ENCODE results near the gene EP400.
A peak's percentile ranks its signal among the peaks of the same experiment; 100 is the strongest.

Gene EP400

GRCh38 chr12:132056951-132057350, 107.2 kb downstream of the EP400 start:
- FAIRE-seq (peak; percentile 52), DNase-seq (ENCODE audit: extremely low spot score, insufficient read length, low read depth) (no peak)

DNA sequence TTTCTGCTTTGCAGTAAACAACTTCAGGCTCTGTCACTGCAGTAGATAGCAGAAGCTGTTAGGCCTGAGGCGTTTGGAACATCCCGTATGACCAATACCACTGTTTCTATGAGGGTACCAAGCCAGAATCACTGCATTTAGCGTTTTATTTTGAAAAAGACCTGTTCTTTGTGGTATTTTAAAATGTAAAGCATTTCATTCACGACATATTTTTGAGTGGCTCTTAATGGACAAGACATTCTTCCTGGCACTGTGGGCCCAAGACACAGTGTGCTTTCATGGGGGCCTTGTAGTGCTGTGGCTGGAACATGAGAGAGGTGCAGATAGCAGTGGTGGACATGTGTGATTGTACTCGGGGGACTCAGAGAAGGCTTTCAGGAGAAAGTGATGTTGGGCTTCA, 107.9 kb downstream of the EP400 start:
- FAIRE-seq (no peak), DNase-seq (ENCODE audit: extremely low spot score, insufficient read length, low read depth) (no peak)

GRCh38 chr12:132061197-132061596, 111.5 kb downstream of the EP400 start:
- DNase-seq (ENCODE audit: extremely low spot score, insufficient read length, low read depth) (no peak), FAIRE-seq (no peak)

- no peak for FAIRE-seq
- DNase-seq (ENCODE audit: extremely low spot score, insufficient read length, low read depth), result no peak
These were observed 112.1 kb downstream of the EP400 start for GRCh38 chr12:132061641-132062430.

- DNase-seq (ENCODE audit: extremely low spot score, insufficient read length, low read depth) (no peak), FAIRE-seq (no peak)
These were observed 112.7 kb downstream of the EP400 start for GRCh38 chr12:132062481-132062880.

- no peak for DNase-seq (ENCODE audit: extremely low spot score, insufficient read length, low read depth)
- FAIRE-seq, result no peak
These were observed 113.7 kb downstream of the EP400 start for GRCh38 chr12:132063491-132063890.

GRCh38 chr12:132064631-132065030, 114.9 kb downstream of the EP400 start:
- no peak for FAIRE-seq
- DNase-seq (ENCODE audit: extremely low spot score, insufficient read length, low read depth), result no peak

DNA sequence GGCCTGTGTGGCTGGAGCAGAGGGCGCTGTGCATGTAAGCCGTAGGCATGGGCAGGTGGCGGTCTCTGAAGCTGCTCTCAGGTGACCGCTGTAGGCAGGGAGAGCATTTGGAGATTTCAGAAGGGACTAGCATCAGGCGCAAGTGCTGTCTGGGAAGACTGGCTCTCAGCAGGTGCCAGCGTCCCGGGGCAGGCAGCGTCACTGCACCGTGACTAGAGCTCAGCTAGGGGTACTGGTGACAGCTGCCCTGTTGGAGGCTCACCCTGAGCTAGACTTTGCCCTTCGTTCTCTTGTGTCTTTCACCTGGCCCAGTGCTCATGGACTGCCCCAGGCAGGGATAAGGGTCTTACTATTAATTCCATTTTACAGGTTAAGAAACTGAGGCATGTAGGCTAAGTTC, 115.5 kb downstream of the EP400 start:
- FAIRE-seq (no peak), DNase-seq (ENCODE audit: extremely low spot score, insufficient read length, low read depth) (no peak)

DNA sequence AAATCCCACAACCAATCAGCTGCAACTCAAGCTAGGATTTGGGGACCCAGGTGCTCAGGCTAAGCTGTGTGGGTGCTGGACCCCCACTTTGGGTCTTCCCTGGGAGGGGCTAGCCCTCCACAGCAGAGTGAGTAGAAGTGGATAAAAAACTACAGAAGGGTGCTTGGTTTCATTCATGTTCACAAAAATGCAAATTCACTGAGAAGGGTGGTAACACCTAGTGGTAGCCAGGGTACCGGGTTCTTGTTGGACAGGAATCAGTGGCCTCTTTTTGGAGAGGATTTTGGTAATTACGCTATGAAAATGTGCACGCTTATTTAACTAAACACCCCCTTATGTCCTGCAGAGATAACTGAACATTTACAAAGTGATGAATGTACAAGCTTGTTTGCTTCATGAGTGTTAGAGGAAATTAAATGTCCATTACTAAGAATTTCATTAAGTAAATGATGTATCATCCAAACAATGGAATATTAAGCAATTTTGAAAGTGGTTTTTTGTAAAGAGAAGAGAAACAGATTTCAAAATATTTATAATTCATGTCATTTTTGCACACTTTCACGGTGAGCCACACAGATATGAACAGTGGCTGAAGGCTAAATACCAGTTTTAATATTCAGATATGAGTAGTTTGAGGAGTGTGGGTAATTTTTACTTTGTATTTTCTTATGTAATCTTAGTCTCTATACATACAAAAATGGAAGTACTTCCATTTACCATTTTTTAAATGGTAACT, 116.0 kb downstream of the EP400 start:
- FAIRE-seq (peak; percentile 67), DNase-seq (ENCODE audit: extremely low spot score, insufficient read length, low read depth) (no peak)

- FAIRE-seq (peak; percentile 95), DNase-seq (ENCODE audit: extremely low spot score, insufficient read length, low read depth) (peak; percentile 39)
These were observed 116.6 kb downstream of the EP400 start for GRCh38 chr12:132066345-132066685.

- DNase-seq (ENCODE audit: extremely low spot score, insufficient read length, low read depth) (no peak), FAIRE-seq (no peak)
These were observed 117.0 kb downstream of the EP400 start for GRCh38 chr12:132066749-132067148.

DNA sequence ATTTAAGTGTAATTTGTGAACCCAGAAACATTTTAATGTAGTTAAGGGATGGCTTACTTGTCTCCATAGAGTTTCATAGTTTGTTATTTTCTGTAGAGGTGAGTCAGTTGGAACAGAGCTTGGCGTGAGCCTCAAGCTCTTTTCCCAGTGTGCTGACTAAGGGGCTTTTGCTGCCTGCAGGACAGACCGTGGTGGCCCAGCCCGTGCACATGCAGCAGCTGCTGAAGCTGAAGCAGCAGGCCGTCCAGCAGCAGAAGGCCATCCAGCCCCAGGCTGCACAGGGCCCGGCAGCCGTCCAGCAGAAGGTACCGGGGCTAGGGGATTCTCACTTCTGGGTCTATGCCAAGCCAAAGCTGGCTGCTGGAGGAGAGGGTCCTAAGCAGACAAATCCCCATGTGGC, 117.4 kb downstream of the EP400 start:
- FAIRE-seq, result no peak
- no peak for DNase-seq (ENCODE audit: extremely low spot score, insufficient read length, low read depth)

DNA sequence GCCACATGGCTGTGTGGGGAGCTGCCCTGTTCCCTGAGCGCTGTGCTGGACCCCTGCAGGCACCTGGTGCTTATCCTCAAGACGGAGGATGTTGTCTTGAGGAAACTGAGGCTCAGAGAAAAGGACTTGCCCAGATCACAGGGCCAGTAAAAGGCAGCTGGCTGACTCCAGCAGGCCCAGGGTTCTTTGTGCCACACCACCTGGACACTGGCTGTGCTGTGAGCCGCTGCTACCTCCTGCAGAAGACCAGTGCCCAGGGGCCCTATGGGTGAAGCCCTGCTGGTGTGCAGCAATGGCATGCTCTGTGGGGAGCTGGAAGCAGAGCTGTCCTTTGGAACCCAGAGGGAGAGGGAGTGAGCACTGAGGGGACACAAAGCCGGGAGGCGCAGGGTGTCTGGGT, 118.5 kb downstream of the EP400 start:
- no peak for FAIRE-seq

GRCh38 chr12:132069336-132069985, 119.7 kb downstream of the EP400 start:
- FAIRE-seq (no peak), DNase-seq (ENCODE audit: extremely low spot score, insufficient read length, low read depth) (no peak)

More for the DNA sequence above, 118.5 kb downstream of the EP400 start:
- no peak for DNase-seq (ENCODE audit: extremely low spot score, insufficient read length, low read depth)

DNA sequence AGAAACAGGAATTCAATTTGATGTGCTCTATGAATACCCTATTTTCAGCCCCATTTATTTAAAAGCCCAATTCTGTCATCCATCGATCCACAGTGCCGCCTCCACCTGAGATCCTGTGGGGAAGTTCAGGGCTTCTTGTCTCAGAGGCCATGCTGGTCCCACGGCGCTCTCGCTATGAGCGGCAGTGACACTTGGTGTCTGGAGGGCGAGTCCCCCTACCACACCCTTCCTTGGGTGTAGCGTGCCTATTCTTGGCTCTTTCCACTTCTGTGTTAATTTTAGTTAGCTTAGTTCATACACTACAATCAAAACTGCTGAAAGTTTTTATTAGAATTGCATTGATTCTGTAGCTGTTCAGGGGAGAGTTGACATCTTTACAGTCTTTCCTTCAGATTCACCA, 120.6 kb downstream of the EP400 start:
- FAIRE-seq (no peak), DNase-seq (ENCODE audit: extremely low spot score, insufficient read length, low read depth) (no peak)

GRCh38 chr12:132071040-132071810, 121.5 kb downstream of the EP400 start:
- peak; percentile 44 for DNase-seq (ENCODE audit: extremely low spot score, insufficient read length, low read depth)
- peak; percentile 88 for FAIRE-seq

DNA sequence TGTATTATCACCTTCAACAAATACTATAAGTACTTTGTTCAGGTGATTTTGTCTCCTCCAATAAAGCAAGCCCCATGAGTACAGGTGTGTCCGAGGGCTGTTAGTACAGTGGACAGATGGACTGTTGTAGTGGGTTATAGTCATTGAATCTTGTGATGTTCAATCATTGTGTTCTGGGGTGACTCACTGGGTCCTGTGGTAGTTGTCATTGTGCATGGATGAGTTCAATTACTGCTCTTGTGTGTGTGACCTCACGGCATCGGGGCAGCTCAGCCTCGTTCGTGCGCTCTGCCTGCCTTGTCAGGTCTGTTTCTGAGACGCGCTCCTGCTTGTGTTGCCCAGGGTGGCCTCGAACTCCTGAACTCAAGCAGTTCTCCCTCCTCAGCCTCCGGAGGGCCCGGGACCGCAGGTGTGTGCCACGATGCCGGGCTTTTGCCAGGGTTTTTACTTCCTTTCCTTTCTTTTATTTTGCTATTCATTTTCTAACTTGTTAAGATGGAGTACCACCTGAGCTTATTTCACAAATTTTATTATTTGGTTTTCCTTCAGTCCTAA, 122.2 kb downstream of the EP400 start:
- FAIRE-seq, result peak; percentile 21
- no peak for DNase-seq (ENCODE audit: extremely low spot score, insufficient read length, low read depth)

GRCh38 chr12:132074216-132074615, 124.5 kb downstream of the EP400 start:
- FAIRE-seq, result no peak
- DNase-seq (ENCODE audit: extremely low spot score, insufficient read length, low read depth), result no peak

DNA sequence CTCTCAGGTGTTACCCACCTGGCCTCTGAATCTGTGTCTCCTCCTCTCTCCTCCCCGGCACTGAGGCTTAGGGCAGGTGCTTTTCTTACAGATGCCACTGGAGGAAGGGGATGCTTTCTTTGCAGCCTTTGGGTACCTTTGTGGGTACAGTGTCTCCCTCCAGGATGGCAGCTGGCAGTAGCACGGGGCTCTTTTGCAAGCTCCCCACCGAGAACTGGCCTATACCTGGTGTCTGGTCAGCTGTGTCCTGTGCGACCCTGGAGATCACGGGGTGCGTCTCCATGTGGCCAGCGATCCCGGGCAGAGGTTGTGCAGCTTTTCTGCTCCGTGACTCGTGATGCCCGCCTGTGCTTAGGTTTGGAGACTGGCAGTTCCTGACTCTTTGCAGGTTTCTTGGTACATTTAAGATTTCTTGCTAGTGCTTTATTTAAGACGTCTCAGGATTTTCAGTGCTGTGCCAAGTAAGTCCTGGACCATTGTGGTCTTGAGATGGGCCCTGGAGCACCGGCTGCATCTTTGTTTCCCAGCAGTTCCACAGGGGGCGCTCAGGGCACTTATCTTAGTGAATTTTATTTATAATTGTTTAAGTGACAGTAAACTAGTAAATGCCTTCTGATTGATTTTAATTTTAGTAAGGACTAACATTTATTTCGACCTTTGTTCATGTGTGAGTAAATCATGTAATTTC, 125.4 kb downstream of the EP400 start:
- no peak for DNase-seq (ENCODE audit: extremely low spot score, insufficient read length, low read depth)
- no peak for FAIRE-seq
